Endothelial cell of umbilical vein (primary cell): Measurements from ENCODE around the gene ZNF644.

ENCODE experiments used
- EZH2 ChIP-seq: IDR thresholded peaks from 2 replicates; pipeline ENCODE4 v1.6.1; 2012; ENCODE audit warnings: borderline replicate concordance, low read depth, mild to moderate bottlenecking, moderate library complexity, low read length, inconsistent platforms; ENCODE audit not compliant: severe bottlenecking
- MAX ChIP-seq: IDR thresholded peaks from 2 replicates; pipeline ENCODE4 v1.6.1; 2011; ENCODE audit not compliant: insufficient read depth, insufficient read length
- POLR2A ChIP-seq: IDR thresholded peaks from 2 replicates; pipeline ENCODE4 v1.6.1; 2012; ENCODE audit warnings: low read depth, mild to moderate bottlenecking, control low read depth, low read length
- POLR2AphosphoS5 ChIP-seq: IDR thresholded peaks from 2 replicates; pipeline ENCODE4 v1.6.1; 2012; ENCODE audit warnings: low read depth, mild to moderate bottlenecking, control low read depth, low read length, moderate library complexity; ENCODE audit not compliant: insufficient read depth
- TF ChIP-seq, protein P1 (sequence below), 2 donors: IDR thresholded peaks; 1 replicate in 1 of 2; 2 replicates in 1 of 2; pipeline ENCODE4 v1.5.1; 2011; ENCODE audit warnings: low read length in 2 of 2, mild to moderate bottlenecking in 2 of 2, moderate library complexity in 2 of 2, control low read depth in 1 of 2, inconsistent platforms in 1 of 2, low read depth in 1 of 2; ENCODE audit not compliant: insufficient read depth in 1 of 2; ENCODE audit errors: extremely low read depth in 1 of 2

- TF ChIP-seq, protein P1, sequence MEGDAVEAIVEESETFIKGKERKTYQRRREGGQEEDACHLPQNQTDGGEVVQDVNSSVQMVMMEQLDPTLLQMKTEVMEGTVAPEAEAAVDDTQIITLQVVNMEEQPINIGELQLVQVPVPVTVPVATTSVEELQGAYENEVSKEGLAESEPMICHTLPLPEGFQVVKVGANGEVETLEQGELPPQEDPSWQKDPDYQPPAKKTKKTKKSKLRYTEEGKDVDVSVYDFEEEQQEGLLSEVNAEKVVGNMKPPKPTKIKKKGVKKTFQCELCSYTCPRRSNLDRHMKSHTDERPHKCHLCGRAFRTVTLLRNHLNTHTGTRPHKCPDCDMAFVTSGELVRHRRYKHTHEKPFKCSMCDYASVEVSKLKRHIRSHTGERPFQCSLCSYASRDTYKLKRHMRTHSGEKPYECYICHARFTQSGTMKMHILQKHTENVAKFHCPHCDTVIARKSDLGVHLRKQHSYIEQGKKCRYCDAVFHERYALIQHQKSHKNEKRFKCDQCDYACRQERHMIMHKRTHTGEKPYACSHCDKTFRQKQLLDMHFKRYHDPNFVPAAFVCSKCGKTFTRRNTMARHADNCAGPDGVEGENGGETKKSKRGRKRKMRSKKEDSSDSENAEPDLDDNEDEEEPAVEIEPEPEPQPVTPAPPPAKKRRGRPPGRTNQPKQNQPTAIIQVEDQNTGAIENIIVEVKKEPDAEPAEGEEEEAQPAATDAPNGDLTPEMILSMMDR (IDR thresholded peaks at IDR 0.05; ENCODE audit: extremely low read depth in 1 of 2, insufficient read depth in 1 of 2, low read depth in 1 of 2, low read length in 2 of 2), result no peak
- TF ChIP-seq EZH2, result no peak
- no peak for TF ChIP-seq POLR2A
- TF ChIP-seq POLR2AphosphoS5, result no peak
- no peak for TF ChIP-seq MAX
Measured at GRCh38 chr1:91032349-91032748, 10.5 kb upstream of the ZNF644 start.
